Measurements from ENCODE around the gene C16orf54. TPM values are rescaled to one million over a fixed set of nuclear protein-coding genes. Genes with fewer than 3 reads are reported as not detected.
"Not testable (repeated sequence)": the region's sequence is repeated elsewhere in the genome, so short reads cannot be mapped to it uniquely, and the experiment has no call there.

The C16orf54 gene
- total RNA-seq, 2 donors from 2014 or later = 0.33 to 0.52 TPM

DNA sequence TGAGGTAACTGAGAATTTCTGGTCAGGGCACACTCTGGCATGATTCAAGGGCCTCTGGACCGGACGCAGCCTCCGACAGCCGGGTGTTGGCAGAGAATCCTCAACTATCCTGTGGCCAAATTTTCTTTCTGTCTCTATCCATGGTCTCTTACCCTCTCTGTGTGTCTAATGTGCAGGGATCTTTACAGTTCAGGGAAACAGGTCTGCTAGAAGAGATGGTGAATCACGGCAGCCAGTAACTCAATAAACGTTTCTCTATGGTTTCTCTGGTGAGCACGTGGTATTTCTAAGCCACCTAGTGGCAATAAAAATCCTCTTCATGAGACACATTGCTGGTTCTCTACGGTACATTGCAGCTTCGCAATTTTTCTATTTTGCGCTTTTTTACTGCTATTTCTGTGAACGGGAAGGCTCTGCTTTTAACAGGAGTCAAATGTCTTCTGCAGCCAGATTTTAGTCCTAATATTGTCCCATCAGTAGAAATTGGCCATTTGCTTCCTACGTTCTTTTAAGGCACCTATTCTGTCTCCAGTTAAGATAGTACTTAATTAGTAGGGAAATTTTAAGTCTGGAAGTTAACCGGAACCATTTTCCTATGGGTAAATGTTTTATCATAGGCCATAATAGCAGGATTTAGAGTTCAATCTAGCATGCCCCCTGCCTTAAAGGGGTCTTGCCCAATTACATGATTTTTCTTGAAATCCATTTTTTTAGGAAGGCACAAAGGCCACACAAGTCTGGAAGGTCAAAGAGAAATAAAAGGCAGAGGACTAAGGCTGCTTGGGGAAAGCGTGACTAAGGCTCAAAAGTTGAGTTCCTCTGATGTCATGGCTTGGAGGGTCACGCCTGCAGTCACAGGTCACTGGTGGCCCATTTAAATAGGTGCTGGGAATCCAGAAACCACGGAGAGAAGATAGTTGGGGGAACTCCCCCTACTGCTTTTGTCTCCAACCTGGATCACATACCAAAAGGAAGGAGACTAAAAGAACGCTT is 35.3 kb downstream of the C16orf54 start:
- no peaks in the 10 kb centered on the region for H3K4me1 ChIP-seq
- intact Hi-C loops (cut with DNase I) = no loop called here
- ATAC-seq (peak; percentile 92), DNase-seq (peak in 3 of 4 donors; percentile 26 to 62 (median 27))
- WGBS, 2 donors = 44% methylated on average over 17 of the region's 17 CpGs
- no peaks in the 10 kb centered on the region for H3K36me3 ChIP-seq (replicated peaks in 1 of 2; ENCODE audit: insufficient read depth in 1 of 2, low read depth in 2 of 2)
- TF ChIP-seq CTCF (IDR thresholded peaks at IDR 0.05) = peak; percentile 35 to 78 (median 71)
- TF ChIP-seq POLR2A (IDR thresholded peaks at IDR 0.05) = no peak
- H3K27me3 ChIP-seq = no peaks in the 10 kb centered on the region
- no peak overlapping the region for H3K4me3 ChIP-seq
- H3K9me3 ChIP-seq = no peaks in the 10 kb centered on the region
- H3K27ac ChIP-seq = no peak overlapping the region

- H3K4me3 ChIP-seq = not testable (repeated sequence)
- intact Hi-C loops (cut with DNase I) = loop anchor here (10.0 kb wide), 1 partner anchor 295 kb away; no protein-coding TSS in a partner anchor
- 58 to 62% methylated on average over 6 of the region's 6 CpGs for WGBS, 2 donors
These were observed 36.1 kb downstream of the C16orf54 start for GRCh38 chr16:29709657-29710056.

GRCh38 chr16:29708917-29709600 is 36.7 kb downstream of the C16orf54 start:
- no peak overlapping the region for H3K27ac ChIP-seq
- no peak for ATAC-seq
- no peak for DNase-seq
- no peak overlapping the region for H3K4me3 ChIP-seq
- no peaks in the 10 kb centered on the region for H3K4me1 ChIP-seq
- no peaks in the 10 kb centered on the region for H3K27me3 ChIP-seq
- no peak for TF ChIP-seq POLR2A (IDR thresholded peaks at IDR 0.05)
- no peak for TF ChIP-seq CTCF (IDR thresholded peaks at IDR 0.05)
- 59 to 65% methylated on average over 16 of the region's 16 CpGs for WGBS, 2 donors
- H3K36me3 ChIP-seq (replicated peaks in 1 of 2; ENCODE audit: insufficient read depth in 1 of 2, low read depth in 2 of 2) = no peaks in the 10 kb centered on the region
- no peaks in the 10 kb centered on the region for H3K9me3 ChIP-seq
- intact Hi-C loops (cut with DNase I) = loop anchor here (10.0 kb wide), 1 partner anchor 296 kb away; no protein-coding TSS in a partner anchor

More at GRCh38 chr16:29709657-29710056, 36.1 kb downstream of the C16orf54 start:
- H3K4me1 ChIP-seq; H3K27ac ChIP-seq; ATAC-seq; H3K36me3 ChIP-seq (replicated peaks in 1 of 2; ENCODE audit: insufficient read depth in 1 of 2, low read depth in 2 of 2); H3K9me3 ChIP-seq; DNase-seq; H3K27me3 ChIP-seq: not testable (repeated sequence)

DNA sequence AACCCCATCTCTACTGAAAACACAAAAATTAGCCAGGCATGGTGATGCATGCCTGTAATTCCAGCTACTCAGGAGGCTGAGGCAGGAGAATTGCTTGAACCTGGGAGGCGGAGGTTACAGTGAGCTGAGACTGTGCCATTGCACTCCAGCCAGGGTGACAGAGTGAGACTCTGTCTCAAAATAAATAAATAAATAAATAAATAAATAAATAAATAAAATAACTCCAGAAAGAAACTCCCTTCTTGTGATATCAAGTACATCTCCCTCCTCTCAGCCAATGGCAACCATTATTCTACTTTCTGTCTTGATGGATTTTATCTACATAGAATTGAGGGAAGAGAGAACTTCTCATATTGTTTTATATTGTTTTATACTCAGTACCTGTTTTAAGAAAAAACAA is 38.6 kb downstream of the C16orf54 start:
- ATAC-seq; H3K4me3 ChIP-seq; H3K27ac ChIP-seq; H3K27me3 ChIP-seq; DNase-seq; H3K4me1 ChIP-seq; H3K36me3 ChIP-seq (replicated peaks in 1 of 2; ENCODE audit: insufficient read depth in 1 of 2, low read depth in 2 of 2); H3K9me3 ChIP-seq: not testable (repeated sequence)
- intact Hi-C loops (cut with DNase I) = loop anchor here (10.0 kb wide), 1 partner anchor 298 kb away; no protein-coding TSS in a partner anchor
- WGBS, 2 donors = 80 to 100% methylated on average over 1 of the region's 1 CpG

DNA sequence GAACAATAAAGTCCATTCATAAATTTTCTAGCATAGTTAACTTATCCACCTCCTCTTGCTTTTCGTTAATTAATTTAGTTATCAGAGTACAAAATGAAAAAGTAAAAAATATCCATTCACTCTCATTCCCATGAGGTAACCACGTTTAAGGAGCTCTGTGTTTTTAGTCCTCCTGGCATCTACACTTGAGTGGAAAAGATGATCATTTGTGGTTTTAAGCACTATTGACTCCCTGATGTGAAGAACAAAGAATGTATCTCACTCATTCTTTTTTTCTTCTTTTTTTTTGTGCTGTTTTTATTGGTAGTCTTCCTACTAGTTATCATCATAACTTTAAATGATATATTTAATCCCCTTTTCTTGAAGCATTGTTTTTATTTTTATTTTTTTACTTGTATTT is 40.8 kb downstream of the C16orf54 start:
- no peaks in the 10 kb centered on the region for H3K27me3 ChIP-seq
- H3K4me3 ChIP-seq = no peak overlapping the region
- 47 to 58% methylated on average over 2 of the region's 2 CpGs for WGBS, 2 donors
- no peaks in the 10 kb centered on the region for H3K4me1 ChIP-seq
- no peaks in the 10 kb centered on the region for H3K9me3 ChIP-seq
- ATAC-seq (no peak), DNase-seq (no peak)
- H3K27ac ChIP-seq = no peak overlapping the region
- H3K36me3 ChIP-seq (replicated peaks in 1 of 2; ENCODE audit: insufficient read depth in 1 of 2, low read depth in 2 of 2) = no peaks in the 10 kb centered on the region
- intact Hi-C loops (cut with DNase I) = loop anchor here (10.0 kb wide), 1 partner anchor 300 kb away; no protein-coding TSS in a partner anchor
- TF ChIP-seq CTCF (IDR thresholded peaks at IDR 0.05) = no peak
- no peak for TF ChIP-seq POLR2A (IDR thresholded peaks at IDR 0.05)

Data from body of pancreas (tissue), 4 donors.